Kidney (tissue), 14 donors: ENCODE results near the gene CUTA. TPM values are rescaled to one million over a fixed set of nuclear protein-coding genes. Genes with fewer than 3 reads are reported as not detected.

Source experiments
- DNase-seq, 5 donors: peaks; one replicate each; pipeline ENCODE4 v3.0.0-alpha.2; 2013 to 2020
- FAIRE-seq: peaks from 2 replicates; lab custom pipeline; 2012; peaks lifted over from hg19 to GRCh38; lab: Jason Lieb, UNC
- H3K27ac ChIP-seq, 2 donors: one replicate each; pipeline ENCODE4 v1.7.0; 2013; ENCODE audit warnings: low read depth in 2 of 2, low read length in 2 of 2, inconsistent platforms in 1 of 2
- H3K27me3 ChIP-seq: one replicate; pipeline ENCODE4 v1.7.1; 2013; ENCODE audit warnings: low read length, inconsistent platforms; ENCODE audit not compliant: control insufficient read depth, insufficient read depth
- H3K36me3 ChIP-seq, 3 donors: one replicate each; pipeline versions ENCODE4 v1.7.0 to v1.7.1; 2013; ENCODE audit warnings: low read length in 3 of 3, control low read depth in 1 of 3, inconsistent platforms in 1 of 3; ENCODE audit not compliant: insufficient read depth in 3 of 3, control insufficient read depth in 2 of 3
- H3K4me1 ChIP-seq, 3 donors: one replicate each; pipeline versions ENCODE4 v1.7.0 to v1.7.1; 2013; ENCODE audit warnings: low read length in 3 of 3, inconsistent platforms in 1 of 3, low read depth in 1 of 3; ENCODE audit not compliant: control insufficient read depth in 2 of 3, insufficient read depth in 2 of 3
- H3K4me3 ChIP-seq, 3 donors: one replicate each; pipeline versions ENCODE4 v1.7.0 to v1.8.1; 2013; ENCODE audit warnings: low read length in 3 of 3, control low read depth in 1 of 3, inconsistent platforms in 1 of 3
- H3K9ac ChIP-seq, 3 donors: one replicate each; pipeline versions ENCODE4 v1.7.0 to v1.7.1; 2013; ENCODE audit warnings: low read length in 3 of 3, control low read depth in 1 of 3, inconsistent platforms in 1 of 3
- H3K9me3 ChIP-seq, 3 donors: one replicate each; pipeline versions ENCODE4 v1.7.0 to v1.7.1; 2013; ENCODE audit warnings: low read length in 3 of 3, control low read depth in 1 of 3, inconsistent platforms in 1 of 3; ENCODE audit not compliant: control insufficient read depth in 2 of 3, insufficient read depth in 1 of 3
- intact Hi-C: fragments of 100-400 bp; cut with DNase I; formaldehyde crosslinking; loops from one replicate; pipeline ENCODE4 v1.11.1; 2022
- polyA plus RNA-seq: library from polyadenylated mRNA; stranded (reverse); fragments of 350-450 nt; fragmentation: Illumina TruSeq; extraction: RNeasy Lipid Tissue Mini Kit (QIAGEN cat#74804); gene quantifications from one replicate; pipeline ENCODE4 v1.2.3, GENCODE V29; 2014; ENCODE audit warnings: low read depth, low replicate concordance; ENCODE audit not compliant: insufficient read depth
- total RNA-seq: library from RNA; stranded (reverse); fragmentation: NEBNext Ultra II Directional; extraction: Animal tissue kit (Norgen Biotek cat#: 25700); gene quantifications from one replicate; pipeline ENCODE4 v1.2.1, GENCODE V29; 2021
- TF ChIP-seq, protein P1 (sequence below): IDR thresholded peaks from 3 replicates; pipeline ENCODE4 v1.5.1; 2012; ENCODE audit warnings: mild to moderate bottlenecking, moderate library complexity, borderline replicate concordance; ENCODE audit not compliant: insufficient read depth; ENCODE audit errors: extremely low read depth
- donor health status: control.
- donor health status: control.
- donor health status: control.
- donor health status: control.
- donor health status: control.
- donor health status: DM: yes; HTN: yes; CAD: no.
- donor health status: Normal renal cell carcinoma (clear cell type).

CUTA gene
- total and polyA plus RNA-seq, 2 donors from 2014 or later, result 163 to 433 TPM

GRCh38 chr6:33427585-33428223 is 9.8 kb upstream of the CUTA start:
- DNase-seq (peak; percentile 29 to 90 (median 65)), FAIRE-seq (no peak)
- Histone ChIP-seq H3K9ac (peak overlapping the region; percentile 27 to 56 (median 53)), H3K36me3 (no peaks in the 10 kb centered on the region), H3K9me3 (no peaks in the 10 kb centered on the region), H3K4me1 (peaks cover 6 to 38% (median 7%) of the 10 kb centered on the region in 3 donors), H3K4me3 (peak overlapping the region; percentile 50 to 74 (median 68)), H3K27me3 (no peaks in the 10 kb centered on the region), H3K27ac (peak overlapping the region; percentile 16 to 40)
- intact Hi-C loops, result no loop called here
- TF ChIP-seq, protein P1, sequence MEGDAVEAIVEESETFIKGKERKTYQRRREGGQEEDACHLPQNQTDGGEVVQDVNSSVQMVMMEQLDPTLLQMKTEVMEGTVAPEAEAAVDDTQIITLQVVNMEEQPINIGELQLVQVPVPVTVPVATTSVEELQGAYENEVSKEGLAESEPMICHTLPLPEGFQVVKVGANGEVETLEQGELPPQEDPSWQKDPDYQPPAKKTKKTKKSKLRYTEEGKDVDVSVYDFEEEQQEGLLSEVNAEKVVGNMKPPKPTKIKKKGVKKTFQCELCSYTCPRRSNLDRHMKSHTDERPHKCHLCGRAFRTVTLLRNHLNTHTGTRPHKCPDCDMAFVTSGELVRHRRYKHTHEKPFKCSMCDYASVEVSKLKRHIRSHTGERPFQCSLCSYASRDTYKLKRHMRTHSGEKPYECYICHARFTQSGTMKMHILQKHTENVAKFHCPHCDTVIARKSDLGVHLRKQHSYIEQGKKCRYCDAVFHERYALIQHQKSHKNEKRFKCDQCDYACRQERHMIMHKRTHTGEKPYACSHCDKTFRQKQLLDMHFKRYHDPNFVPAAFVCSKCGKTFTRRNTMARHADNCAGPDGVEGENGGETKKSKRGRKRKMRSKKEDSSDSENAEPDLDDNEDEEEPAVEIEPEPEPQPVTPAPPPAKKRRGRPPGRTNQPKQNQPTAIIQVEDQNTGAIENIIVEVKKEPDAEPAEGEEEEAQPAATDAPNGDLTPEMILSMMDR, result no peak

- FAIRE-seq, result no peak
- TF ChIP-seq, protein P1, result no peak
Observed at GRCh38 chr6:33426590-33427511, 8.9 kb upstream of the CUTA start.

DNA sequence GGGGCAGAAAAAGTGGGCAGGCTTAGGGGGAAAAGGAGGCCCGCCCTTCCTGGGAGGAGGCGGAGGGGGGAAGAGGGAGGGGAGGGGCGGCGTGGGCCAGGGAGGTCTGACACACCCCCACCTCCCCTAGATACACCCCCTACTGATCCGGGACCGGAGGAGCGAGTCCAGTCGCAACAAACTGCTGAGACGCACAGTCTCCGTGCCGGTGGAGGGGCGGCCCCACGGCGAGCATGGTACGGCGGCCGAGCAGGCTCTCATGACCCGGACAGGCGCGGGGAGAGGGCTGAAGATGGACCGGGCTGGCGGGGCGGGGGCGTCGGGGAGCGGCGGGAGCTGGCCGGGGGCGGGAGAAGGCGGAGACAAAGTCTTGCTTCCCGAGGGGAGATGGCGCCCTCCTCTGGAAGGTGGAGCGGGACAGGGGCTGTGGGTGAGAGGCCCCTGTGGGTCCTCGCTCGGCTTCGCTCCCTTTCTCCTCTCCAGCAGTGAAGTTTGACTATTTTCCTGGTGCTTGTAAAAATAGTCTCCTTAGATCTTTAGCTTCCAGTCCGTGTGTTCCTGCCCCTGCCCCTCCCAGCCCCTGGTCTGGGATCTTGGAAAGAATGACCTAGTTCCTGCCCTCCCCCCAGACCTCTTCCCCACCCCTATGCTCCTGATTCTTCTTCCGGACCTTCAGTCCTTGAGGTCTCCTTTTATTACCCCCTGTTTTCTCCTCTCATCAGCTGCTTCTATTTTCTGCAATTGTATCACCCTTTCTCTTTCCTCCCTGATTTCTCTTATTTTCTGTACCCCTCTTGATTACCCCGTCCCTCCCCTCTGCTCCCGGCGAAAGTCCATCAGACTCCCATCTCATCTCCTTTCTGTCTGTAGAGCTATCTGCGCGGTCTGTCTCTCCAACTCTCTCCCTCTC is 8.0 kb upstream of the CUTA start:
- TF ChIP-seq, protein P1, result peak; percentile 61
- H3K9me3 ChIP-seq, result no peaks in the 10 kb centered on the region
- H3K36me3 ChIP-seq, result no peaks in the 10 kb centered on the region
- DNase-seq (peak; percentile 90 to 95 (median 94)), FAIRE-seq (no peak)
- H3K4me3 ChIP-seq, result peak overlapping the region; percentile 73 to 86 (median 82)
- H3K4me1 ChIP-seq, result peaks cover 6 to 35% (median 7%) of the 10 kb centered on the region in 3 donors
- H3K27ac ChIP-seq, result peak overlapping the region; percentile 97
- intact Hi-C loops, result no loop called here
- H3K27me3 ChIP-seq, result no peaks in the 10 kb centered on the region
- H3K9ac ChIP-seq, result peak overlapping the region; percentile 54 to 99 (median 78)

More at GRCh38 chr6:33426590-33427511, 8.9 kb upstream of the CUTA start:
- H3K4me1 ChIP-seq, result peaks cover 6 to 38% (median 7%) of the 10 kb centered on the region in 3 donors
- peak overlapping the region in 2 of 3 donors; percentile 27 to 99 for H3K9ac ChIP-seq
- H3K27me3 ChIP-seq, result no peaks in the 10 kb centered on the region
- no peaks in the 10 kb centered on the region for H3K9me3 ChIP-seq
- H3K27ac ChIP-seq, result peak overlapping the region; percentile 2 to 97
- peak in 4 of 5 donors; percentile 17 to 64 (median 48) for DNase-seq
- H3K36me3 ChIP-seq, result no peaks in the 10 kb centered on the region
- H3K4me3 ChIP-seq, result peak overlapping the region; percentile 50 to 86 (median 68)
- intact Hi-C loops, result no loop called here
